RWPE2 (cell line): Measurements from ENCODE around the gene JOSD2.
A peak's percentile ranks its signal among the peaks of the same experiment; 100 is the strongest.

ENCODE experiments used
- ATAC-seq: fragments of 200-7000 bp; cut with Tn5 transposase; 3 replicates; pipeline ENCODE4 v1.9.1; 2021; ENCODE audit warnings: low read depth
- DNase-seq: peaks from one replicate; pipeline ENCODE4 v3.0.0-alpha.2; 2020; ENCODE audit warnings: low spot score
- H3K27ac ChIP-seq: fragments of 450-650 bp; 2 replicates; pipeline ENCODE4 v1.5.1; 2017; ENCODE audit warnings: mild to moderate bottlenecking; ENCODE audit not compliant: poor library complexity, severe bottlenecking
- H3K27me3 ChIP-seq: fragments of 250-450 bp; sonication (Bioruptor Pico); 2 replicates; pipeline ENCODE4 v1.5.1; 2021; ENCODE audit warnings: mild to moderate bottlenecking, moderate library complexity; ENCODE audit not compliant: insufficient read depth, poor library complexity, severe bottlenecking
- H3K36me3 ChIP-seq: fragments of 250-450 bp; sonication (Bioruptor Pico); 2 replicates; pipeline ENCODE4 v1.5.1; 2020; ENCODE audit warnings: low read depth, mild to moderate bottlenecking, moderate library complexity
- H3K4me1 ChIP-seq: fragments of 250-450 bp; sonication (Bioruptor Pico); 2 replicates; pipeline ENCODE4 v1.5.1; 2021; ENCODE audit warnings: mild to moderate bottlenecking, moderate library complexity; ENCODE audit not compliant: insufficient read depth, poor library complexity, severe bottlenecking
- H3K4me3 ChIP-seq: fragments of 250-450 bp; sonication (Bioruptor Pico); 2 replicates; pipeline ENCODE4 v1.5.1; 2021; ENCODE audit warnings: mild to moderate bottlenecking, moderate library complexity; ENCODE audit not compliant: severe bottlenecking
- H3K9me3 ChIP-seq: fragments of 250-450 bp; sonication (Bioruptor Pico); 2 replicates; pipeline ENCODE4 v1.5.1; 2021; ENCODE audit warnings: mild to moderate bottlenecking, moderate library complexity; ENCODE audit not compliant: severe bottlenecking
- TF ChIP-seq, protein P1 (sequence below): fragments of 450-650 bp; IDR thresholded peaks from one replicate; pipeline ENCODE4 v1.5.1; 2017; ENCODE audit warnings: mild to moderate bottlenecking, moderate library complexity; ENCODE audit not compliant: poor library complexity, severe bottlenecking

The JOSD2 gene

DNA sequence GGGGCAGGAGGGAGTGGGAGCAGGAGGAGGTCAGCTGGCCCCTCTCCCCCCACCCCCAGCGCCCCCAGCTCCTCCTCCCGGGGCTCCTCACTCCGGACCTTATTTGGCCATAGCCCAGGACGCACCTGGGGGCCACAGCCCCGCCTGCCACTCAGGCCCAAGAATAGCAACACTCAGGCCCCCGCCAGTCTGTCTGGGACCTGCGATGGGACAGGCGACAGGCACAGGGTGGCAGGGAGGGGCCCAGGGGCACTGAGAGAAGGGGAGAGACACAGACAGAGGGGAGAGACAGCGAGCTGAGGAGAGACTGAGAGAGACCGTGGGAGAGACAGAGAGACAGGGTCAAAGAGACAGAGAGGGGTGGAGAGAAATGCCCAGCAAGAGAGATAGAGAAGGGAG lies 10.2 kb downstream of the JOSD2 start:
- H3K27ac ChIP-seq = no peak overlapping the region
- no peaks in the 10 kb centered on the region for H3K36me3 ChIP-seq
- H3K9me3 ChIP-seq = no peaks in the 10 kb centered on the region
- DNase-seq (no peak), ATAC-seq (no peak)
- H3K27me3 ChIP-seq = no peaks in the 10 kb centered on the region
- TF ChIP-seq, protein P1, sequence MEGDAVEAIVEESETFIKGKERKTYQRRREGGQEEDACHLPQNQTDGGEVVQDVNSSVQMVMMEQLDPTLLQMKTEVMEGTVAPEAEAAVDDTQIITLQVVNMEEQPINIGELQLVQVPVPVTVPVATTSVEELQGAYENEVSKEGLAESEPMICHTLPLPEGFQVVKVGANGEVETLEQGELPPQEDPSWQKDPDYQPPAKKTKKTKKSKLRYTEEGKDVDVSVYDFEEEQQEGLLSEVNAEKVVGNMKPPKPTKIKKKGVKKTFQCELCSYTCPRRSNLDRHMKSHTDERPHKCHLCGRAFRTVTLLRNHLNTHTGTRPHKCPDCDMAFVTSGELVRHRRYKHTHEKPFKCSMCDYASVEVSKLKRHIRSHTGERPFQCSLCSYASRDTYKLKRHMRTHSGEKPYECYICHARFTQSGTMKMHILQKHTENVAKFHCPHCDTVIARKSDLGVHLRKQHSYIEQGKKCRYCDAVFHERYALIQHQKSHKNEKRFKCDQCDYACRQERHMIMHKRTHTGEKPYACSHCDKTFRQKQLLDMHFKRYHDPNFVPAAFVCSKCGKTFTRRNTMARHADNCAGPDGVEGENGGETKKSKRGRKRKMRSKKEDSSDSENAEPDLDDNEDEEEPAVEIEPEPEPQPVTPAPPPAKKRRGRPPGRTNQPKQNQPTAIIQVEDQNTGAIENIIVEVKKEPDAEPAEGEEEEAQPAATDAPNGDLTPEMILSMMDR = no peak
- H3K4me3 ChIP-seq = no peak overlapping the region
- H3K4me1 ChIP-seq = no peaks in the 10 kb centered on the region

DNA sequence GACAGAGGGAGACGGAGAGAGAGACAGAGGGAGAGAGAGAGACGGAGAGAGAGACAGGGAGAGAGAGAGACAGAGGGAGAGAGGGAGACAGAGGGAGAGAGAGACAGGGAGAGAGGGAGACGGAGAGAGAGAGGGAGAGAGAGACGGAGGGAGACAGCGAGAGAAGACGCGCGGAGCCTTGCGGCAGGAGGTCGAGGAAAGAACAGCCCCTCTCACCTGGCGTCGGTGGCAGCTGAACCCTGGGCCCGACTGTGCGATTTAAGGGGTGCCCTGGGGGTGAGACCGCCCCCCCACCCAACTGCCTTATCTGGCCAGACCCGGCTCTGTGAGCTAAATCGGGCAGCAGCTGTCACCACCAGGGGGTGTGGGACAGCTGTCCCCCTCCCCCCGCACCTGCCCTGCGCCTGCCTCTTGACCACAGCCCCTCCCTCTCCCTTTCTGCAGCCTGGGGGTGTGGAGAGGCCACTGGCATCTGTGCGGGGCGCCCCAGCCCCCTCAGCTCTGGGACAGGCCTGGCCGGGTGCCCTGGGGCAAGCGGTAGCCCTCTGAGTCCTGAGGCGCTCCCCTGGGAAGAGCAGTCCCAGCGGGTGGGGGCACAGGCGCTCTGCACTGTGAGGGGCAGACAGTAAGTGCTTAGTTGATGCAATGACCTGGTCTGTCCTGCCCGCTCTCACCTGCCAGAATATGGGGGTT lies 10.8 kb downstream of the JOSD2 start:
- H3K27me3 ChIP-seq = no peaks in the 10 kb centered on the region
- no peaks in the 10 kb centered on the region for H3K4me1 ChIP-seq
- H3K9me3 ChIP-seq = no peaks in the 10 kb centered on the region
- ATAC-seq = 0 out of 3 replicates have a peak, but pooled peaks have one; percentile 17
- no peak for DNase-seq
- H3K27ac ChIP-seq = no peak overlapping the region
- no peak overlapping the region for H3K4me3 ChIP-seq
- no peaks in the 10 kb centered on the region for H3K36me3 ChIP-seq
- TF ChIP-seq, protein P1 = no peak

DNA sequence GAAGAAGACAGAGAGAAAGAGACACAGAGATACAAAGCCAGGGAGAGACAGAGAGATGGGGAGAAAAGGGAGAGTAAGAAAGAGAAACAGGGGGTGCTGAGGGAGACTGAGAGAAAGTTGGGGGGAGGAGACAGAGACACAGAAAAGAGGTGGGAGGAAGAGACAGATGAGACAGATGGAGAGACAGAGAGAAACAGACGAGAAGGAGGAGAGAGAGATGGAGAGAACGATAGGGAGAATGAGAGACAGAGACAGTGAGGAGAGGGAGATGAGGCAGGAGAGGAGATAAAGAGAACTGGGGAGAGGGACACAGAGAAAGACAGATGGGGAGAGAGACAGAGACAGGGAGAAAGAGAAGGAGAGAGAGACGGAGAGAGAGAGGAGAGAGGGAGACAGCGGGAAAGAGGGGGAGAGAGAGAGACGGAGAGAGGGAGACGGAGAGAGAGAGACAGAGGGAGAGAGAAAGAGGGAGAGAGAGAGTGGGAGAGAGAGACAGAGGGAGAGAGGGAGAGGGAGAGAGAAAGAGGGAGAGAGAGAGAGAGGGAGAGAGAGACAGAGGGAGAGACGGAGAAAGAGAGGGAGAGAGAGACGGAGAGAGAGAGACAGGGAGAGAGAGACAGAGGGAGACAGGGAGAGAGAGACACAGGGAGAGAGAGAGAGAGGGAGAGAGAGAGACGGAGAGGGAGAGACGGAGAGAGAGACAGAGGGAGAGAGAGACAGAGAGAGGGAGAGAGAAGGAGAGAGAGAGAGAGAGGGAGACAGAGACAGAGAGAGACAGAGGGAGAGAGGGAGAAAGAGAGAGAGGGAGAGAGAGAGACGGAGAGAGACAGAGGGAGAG lies 12.6 kb downstream of the JOSD2 start:
- Histone ChIP-seq H3K27me3 (no peaks in the 10 kb centered on the region), H3K27ac (no peak overlapping the region), H3K4me3 (no peak overlapping the region), H3K4me1 (no peaks in the 10 kb centered on the region), H3K36me3 (no peaks in the 10 kb centered on the region), H3K9me3 (no peaks in the 10 kb centered on the region)
- no peak for ATAC-seq
- no peak for DNase-seq
- TF ChIP-seq, protein P1 = no peak

DNA sequence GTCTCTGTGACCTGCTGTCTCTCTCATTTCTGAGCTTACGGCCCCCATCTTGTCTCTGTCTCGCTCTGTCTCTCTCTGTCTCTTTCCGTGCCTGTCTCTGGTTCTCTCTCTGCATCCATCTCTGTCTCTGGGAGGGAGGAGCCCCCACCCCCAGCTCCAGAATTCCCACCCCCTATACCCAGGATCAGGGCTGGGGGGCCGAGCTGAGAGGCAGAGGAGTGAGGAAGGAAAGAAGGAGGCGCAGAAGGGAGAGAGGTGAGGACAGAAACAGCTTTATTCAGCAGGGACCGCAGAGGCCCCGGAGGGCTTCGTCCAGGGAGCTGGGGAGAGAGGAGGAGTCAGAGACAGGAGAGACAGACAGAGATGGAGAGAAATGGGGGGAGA lies 14.0 kb downstream of the JOSD2 start:
- ATAC-seq = no peak
- no peak overlapping the region for H3K27ac ChIP-seq
- no peaks in the 10 kb centered on the region for H3K9me3 ChIP-seq
- H3K4me1 ChIP-seq = no peaks in the 10 kb centered on the region
- TF ChIP-seq, protein P1 = no peak
- H3K27me3 ChIP-seq = peaks cover 2% of the 10 kb centered on the region
- H3K36me3 ChIP-seq = no peaks in the 10 kb centered on the region
- no peak overlapping the region for H3K4me3 ChIP-seq
- no peak for DNase-seq
